Keratinocyte (primary cell): ENCODE data around the gene BCL2.

Source experiments
- CTCF ChIP-seq, 3 experiments: IDR thresholded peaks in 1 of 3; conservative IDR thresholded peaks in 1 of 3; optimal IDR thresholded peaks in 1 of 3; 2 replicates in 2 of 3; 3 replicates in 1 of 3; pipeline versions ENCODE3 to v1.5.1; 2011; ENCODE audit warnings: low read length in 3 of 3, mild to moderate bottlenecking in 3 of 3, moderate library complexity in 2 of 3, control low read depth in 1 of 3, inconsistent platforms in 1 of 3; ENCODE audit not compliant: insufficient read depth in 2 of 3; ENCODE audit errors: extremely low read depth in 1 of 3
- EZH2 ChIP-seq: IDR thresholded peaks from one replicate; pipeline ENCODE4 v1.6.1; 2012; ENCODE audit warnings: inconsistent platforms, mild to moderate bottlenecking, low read length, moderate library complexity

GRCh38 chr18:63366213-63367052 is 46.9 kb upstream of the BCL2 start:
- TF ChIP-seq CTCF (optimal IDR thresholded peaks at IDR 0.05 in 1 of 3, IDR thresholded peaks at IDR 0.05 in 1 of 3, conservative IDR thresholded peaks at IDR 0.05 in 1 of 3; ENCODE audit: extremely low read depth in 1 of 3, insufficient read depth in 2 of 3, low read length in 3 of 3) (no peak), EZH2 (no peak)
